RWPE2 (cell line): ENCODE results near the gene NR1D2.

Experiments used
- ATAC-seq: fragments of 200-7000 bp; cut with Tn5 transposase; 3 replicates; pipeline ENCODE4 v1.9.1; 2021; ENCODE audit warnings: low read depth
- DNase-seq: peaks from one replicate; pipeline ENCODE4 v3.0.0-alpha.2; 2020; ENCODE audit warnings: low spot score
- H3K27ac ChIP-seq: fragments of 450-650 bp; 2 replicates; pipeline ENCODE4 v1.5.1; 2017; ENCODE audit warnings: mild to moderate bottlenecking; ENCODE audit not compliant: poor library complexity, severe bottlenecking
- H3K27me3 ChIP-seq: fragments of 250-450 bp; sonication (Bioruptor Pico); 2 replicates; pipeline ENCODE4 v1.5.1; 2021; ENCODE audit warnings: mild to moderate bottlenecking, moderate library complexity; ENCODE audit not compliant: insufficient read depth, poor library complexity, severe bottlenecking
- H3K36me3 ChIP-seq: fragments of 250-450 bp; sonication (Bioruptor Pico); 2 replicates; pipeline ENCODE4 v1.5.1; 2020; ENCODE audit warnings: low read depth, mild to moderate bottlenecking, moderate library complexity
- H3K4me1 ChIP-seq: fragments of 250-450 bp; sonication (Bioruptor Pico); 2 replicates; pipeline ENCODE4 v1.5.1; 2021; ENCODE audit warnings: mild to moderate bottlenecking, moderate library complexity; ENCODE audit not compliant: insufficient read depth, poor library complexity, severe bottlenecking
- H3K4me3 ChIP-seq: fragments of 250-450 bp; sonication (Bioruptor Pico); 2 replicates; pipeline ENCODE4 v1.5.1; 2021; ENCODE audit warnings: mild to moderate bottlenecking, moderate library complexity; ENCODE audit not compliant: severe bottlenecking
- H3K9me3 ChIP-seq: fragments of 250-450 bp; sonication (Bioruptor Pico); 2 replicates; pipeline ENCODE4 v1.5.1; 2021; ENCODE audit warnings: mild to moderate bottlenecking, moderate library complexity; ENCODE audit not compliant: severe bottlenecking
- TF ChIP-seq, protein P1 (sequence below): fragments of 450-650 bp; IDR thresholded peaks from one replicate; pipeline ENCODE4 v1.5.1; 2017; ENCODE audit warnings: mild to moderate bottlenecking, moderate library complexity; ENCODE audit not compliant: poor library complexity, severe bottlenecking

Gene NR1D2

DNA sequence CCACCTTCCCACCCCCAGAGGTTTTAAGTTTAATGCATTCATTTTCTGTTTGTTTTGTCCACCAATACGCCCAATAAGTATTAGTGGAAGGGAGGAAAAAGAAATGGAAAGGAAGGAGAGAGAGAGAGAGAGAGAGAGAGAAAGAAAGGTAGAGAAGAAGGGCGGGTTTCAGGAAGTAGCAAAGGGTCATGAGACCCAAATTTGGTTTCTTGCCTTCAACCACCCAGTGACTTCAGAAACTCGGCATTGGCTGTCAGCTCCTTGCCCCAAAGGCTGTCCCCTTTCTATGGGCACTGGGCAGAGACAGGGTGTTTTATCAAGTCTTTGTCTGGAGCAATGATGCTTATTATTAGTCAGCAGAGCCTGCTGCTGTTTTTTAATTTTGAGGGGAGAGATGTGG is 13.5 kb upstream of the NR1D2 start:
- no peak overlapping the region for H3K27ac ChIP-seq
- H3K36me3 ChIP-seq: no peaks in the 10 kb centered on the region
- H3K9me3 ChIP-seq: no peaks in the 10 kb centered on the region
- TF ChIP-seq, protein P1, sequence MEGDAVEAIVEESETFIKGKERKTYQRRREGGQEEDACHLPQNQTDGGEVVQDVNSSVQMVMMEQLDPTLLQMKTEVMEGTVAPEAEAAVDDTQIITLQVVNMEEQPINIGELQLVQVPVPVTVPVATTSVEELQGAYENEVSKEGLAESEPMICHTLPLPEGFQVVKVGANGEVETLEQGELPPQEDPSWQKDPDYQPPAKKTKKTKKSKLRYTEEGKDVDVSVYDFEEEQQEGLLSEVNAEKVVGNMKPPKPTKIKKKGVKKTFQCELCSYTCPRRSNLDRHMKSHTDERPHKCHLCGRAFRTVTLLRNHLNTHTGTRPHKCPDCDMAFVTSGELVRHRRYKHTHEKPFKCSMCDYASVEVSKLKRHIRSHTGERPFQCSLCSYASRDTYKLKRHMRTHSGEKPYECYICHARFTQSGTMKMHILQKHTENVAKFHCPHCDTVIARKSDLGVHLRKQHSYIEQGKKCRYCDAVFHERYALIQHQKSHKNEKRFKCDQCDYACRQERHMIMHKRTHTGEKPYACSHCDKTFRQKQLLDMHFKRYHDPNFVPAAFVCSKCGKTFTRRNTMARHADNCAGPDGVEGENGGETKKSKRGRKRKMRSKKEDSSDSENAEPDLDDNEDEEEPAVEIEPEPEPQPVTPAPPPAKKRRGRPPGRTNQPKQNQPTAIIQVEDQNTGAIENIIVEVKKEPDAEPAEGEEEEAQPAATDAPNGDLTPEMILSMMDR: no peak
- H3K4me1 ChIP-seq: peaks cover 6% of the 10 kb centered on the region
- no peak overlapping the region for H3K4me3 ChIP-seq
- DNase-seq (no peak), ATAC-seq (no peak)
- H3K27me3 ChIP-seq: no peaks in the 10 kb centered on the region

- DNase-seq: no peak
- no peak overlapping the region for H3K27ac ChIP-seq
- peaks cover 6% of the 10 kb centered on the region for H3K4me1 ChIP-seq
- no peaks in the 10 kb centered on the region for H3K27me3 ChIP-seq
- H3K9me3 ChIP-seq: no peaks in the 10 kb centered on the region
- H3K4me3 ChIP-seq: no peak overlapping the region
- ATAC-seq: no peak
- no peaks in the 10 kb centered on the region for H3K36me3 ChIP-seq
- TF ChIP-seq, protein P1: no peak
Measured at GRCh38 chr3:23932571-23932970, 12.5 kb upstream of the NR1D2 start.

- Histone ChIP-seq H3K4me3 (no peak overlapping the region), H3K9me3 (no peaks in the 10 kb centered on the region), H3K4me1 (no peaks in the 10 kb centered on the region), H3K27ac (no peak overlapping the region), H3K36me3 (no peaks in the 10 kb centered on the region), H3K27me3 (no peaks in the 10 kb centered on the region)
- no peak for ATAC-seq
- no peak for DNase-seq
- TF ChIP-seq, protein P1: no peak
Measured at GRCh38 chr3:23934253-23934652, 10.8 kb upstream of the NR1D2 start.

DNA sequence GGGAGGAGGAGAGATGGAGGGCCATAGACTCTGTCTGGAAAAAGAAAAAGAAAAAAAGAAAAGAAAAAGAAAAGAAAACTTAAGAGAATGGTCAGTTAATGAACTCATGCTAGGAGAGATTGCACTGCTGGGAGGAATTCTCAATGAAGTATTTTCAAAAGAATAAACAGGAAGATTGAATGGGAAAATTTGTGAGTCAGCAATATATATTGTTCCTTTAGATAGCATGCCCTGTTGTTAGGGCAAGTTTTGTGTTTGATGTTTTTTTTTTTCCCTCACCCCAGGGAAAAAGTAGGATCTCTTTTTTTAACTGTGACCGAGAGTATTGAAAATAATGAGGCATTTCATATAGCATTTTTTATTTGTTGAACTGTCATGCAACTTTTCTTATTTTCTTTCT is 7.8 kb upstream of the NR1D2 start:
- no peak for DNase-seq
- Histone ChIP-seq H3K4me1 (no peaks in the 10 kb centered on the region), H3K4me3 (no peak overlapping the region), H3K36me3 (no peaks in the 10 kb centered on the region), H3K27ac (no peak overlapping the region), H3K9me3 (no peaks in the 10 kb centered on the region), H3K27me3 (no peaks in the 10 kb centered on the region)
- no peak for ATAC-seq
- TF ChIP-seq, protein P1: no peak

GRCh38 chr3:23938688-23939087 is 6.4 kb upstream of the NR1D2 start:
- no peak overlapping the region for H3K4me3 ChIP-seq
- TF ChIP-seq, protein P1: no peak
- H3K36me3 ChIP-seq: no peaks in the 10 kb centered on the region
- no peaks in the 10 kb centered on the region for H3K9me3 ChIP-seq
- no peaks in the 10 kb centered on the region for H3K27me3 ChIP-seq
- no peak for ATAC-seq
- DNase-seq: no peak
- no peaks in the 10 kb centered on the region for H3K4me1 ChIP-seq
- no peak overlapping the region for H3K27ac ChIP-seq
